Panc1 (cell line): ENCODE data around the gene B3GALNT2. TPM values are rescaled to one million over a fixed set of nuclear protein-coding genes. Genes with fewer than 3 reads are reported as not detected.

Experiments used
- ATAC-seq: fragments of 200-7000 bp; cut with Tn5 transposase; 2 replicates; pipeline ENCODE4 v1.9.1; 2020; ENCODE audit warnings: mild to moderate bottlenecking, moderate library complexity
- BruUV-seq: library from RNA; stranded (reverse); fragments of 400-500 nt; replicated peaks from 2 replicates; lab custom pipeline; 2021; lab: Mats Ljungman, UMichigan
- CTCF ChIA-PET: fragments of 300-600 bp; sonication (Branson Sonifier 250); formaldehyde crosslinking; loops from one replicate; lab custom pipeline; 2022; ENCODE audit warnings: antibody characterized with exemption; lab: Charles Lee
- POLR2A ChIA-PET: fragments of 300-600 bp; sonication (Branson Sonifier 250); formaldehyde crosslinking; loops from one replicate; lab custom pipeline; 2022; ENCODE audit warnings: antibody characterized with exemption; lab: Charles Lee
- DNase-seq: peaks from one replicate; pipeline ENCODE4 v3.0.0-alpha.2; 2010; ENCODE audit warnings: low read depth, low spot score
- H3K27ac ChIP-seq: 2 replicates; pipeline ENCODE4 v1.5.1; 2011; ENCODE audit warnings: mild to moderate bottlenecking, low read length, inconsistent platforms
- H3K27me3 ChIP-seq: fragments of 200-500 bp; sonication (Bioruptor generic); 2 replicates; pipeline ENCODE4 v1.6.0; 2014; ENCODE audit warnings: low read length, inconsistent platforms; ENCODE audit not compliant: control insufficient read depth, insufficient read depth
- H3K36me3 ChIP-seq: fragments of 200-500 bp; sonication (Bioruptor generic); 2 replicates; pipeline ENCODE4 v1.5.1; 2014; ENCODE audit warnings: inconsistent platforms, mild to moderate bottlenecking, low read length, moderate library complexity; ENCODE audit not compliant: control insufficient read depth, insufficient read depth
- H3K4me1 ChIP-seq: 2 replicates; pipeline ENCODE4 v1.5.1; 2011; ENCODE audit warnings: inconsistent platforms, mild to moderate bottlenecking, low read length, moderate library complexity; ENCODE audit not compliant: control insufficient read depth, insufficient read depth
- H3K4me3 ChIP-seq, 2 experiments: 2 replicates each; pipeline ENCODE4 v1.5.1; 2011 to 2012; ENCODE audit warnings: low read depth in 2 of 2, low read length in 2 of 2, mild to moderate bottlenecking in 2 of 2, inconsistent platforms in 1 of 2, moderate library complexity in 1 of 2
- H3K9me3 ChIP-seq: fragments of 200-500 bp; sonication (Bioruptor generic); 2 replicates; pipeline ENCODE4 v1.5.1; 2014; ENCODE audit warnings: low read depth, mild to moderate bottlenecking, inconsistent platforms, low read length, moderate library complexity; ENCODE audit not compliant: control insufficient read depth, insufficient read depth
- POLR2AphosphoS5 ChIP-seq: IDR thresholded peaks from 2 replicates; pipeline ENCODE4 v1.6.1; 2012; ENCODE audit warnings: mild to moderate bottlenecking, low read depth, low read length, moderate library complexity
- SIN3A ChIP-seq: IDR thresholded peaks from 2 replicates; pipeline ENCODE4 v1.6.1; 2012; ENCODE audit warnings: low read depth, mild to moderate bottlenecking, low read length, moderate library complexity, borderline replicate concordance; ENCODE audit not compliant: insufficient read depth
- TCF7L2 ChIP-seq: IDR thresholded peaks from 2 replicates; pipeline ENCODE4 v1.6.1; 2011; ENCODE audit warnings: mild to moderate bottlenecking, low read depth, low read length, inconsistent platforms
- in situ Hi-C: cut with HindIII; loops from 2 replicates; pipeline ENCODE4 v1.10.0; 2016; ENCODE audit warnings: low sequenced_read_pairs, low pct_unique_long_range_greater_than_20kb
- intact Hi-C: fragments of 100-400 bp; cut with micrococcal nuclease; formaldehyde crosslinking; loops from one replicate; pipeline ENCODE4 v1.10.0; 2022; ENCODE audit not compliant: unreplicated experiment
- total RNA-seq: library from RNA; stranded (reverse); gene quantifications from one replicate; pipeline ENCODE4 v1.2.1, GENCODE V29; 2021; ENCODE audit not compliant: unreplicated experiment
- TF ChIP-seq, protein P1 (sequence below): fragments of 450-650 bp; IDR thresholded peaks from 2 replicates; pipeline ENCODE4 v1.5.1; 2017; ENCODE audit warnings: mild to moderate bottlenecking
- TF ChIP-seq, protein P2 (sequence below), 2 experiments: IDR thresholded peaks; 2 replicates each; pipeline ENCODE4 v1.6.1; 2011 to 2012; ENCODE audit warnings: low read depth in 2 of 2, control low read depth in 1 of 2, low read length in 1 of 2, mild to moderate bottlenecking in 1 of 2, moderate library complexity in 1 of 2; ENCODE audit not compliant: insufficient read depth in 1 of 2

B3GALNT2 gene
- total RNA-seq, 1 experiment from 2014 or later, result 40.7 TPM

DNA sequence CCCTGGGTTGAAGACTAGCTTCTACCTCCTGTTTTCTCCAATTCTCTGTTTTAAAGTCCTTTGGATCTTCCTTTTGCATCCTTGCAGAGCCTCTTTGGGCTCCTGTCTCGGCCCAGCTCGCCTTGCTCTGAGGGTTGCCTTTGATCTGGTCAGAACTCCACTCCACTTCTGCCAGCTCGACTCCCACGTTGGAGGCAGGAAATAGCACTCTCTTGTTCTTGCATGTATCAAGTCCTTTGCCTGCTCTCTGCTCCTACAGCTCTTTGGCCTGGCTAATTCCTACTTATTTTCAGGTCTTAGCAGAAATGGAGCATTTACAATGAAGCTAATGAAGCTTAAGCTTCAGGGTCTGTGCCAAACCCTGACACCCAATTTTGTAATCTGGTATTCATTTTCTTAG lies 21.1 kb upstream of the B3GALNT2 start:
- BruUV-seq, result no TSS peak
- DNase-seq (no peak), ATAC-seq (no peak)
- Histone ChIP-seq H3K27me3 (no peaks in the 10 kb centered on the region), H3K4me1 (no peaks in the 10 kb centered on the region), H3K4me3 (no peak overlapping the region), H3K27ac (no peak overlapping the region), H3K36me3 (no peaks in the 10 kb centered on the region), H3K9me3 (no peaks in the 10 kb centered on the region)
- intact Hi-C loops, result no loop called here
- in situ Hi-C loops, result no loop called here
- TF ChIP-seq SIN3A (no peak), POLR2AphosphoS5 (no peak), TCF7L2 (no peak)
- TF ChIP-seq, protein P1, sequence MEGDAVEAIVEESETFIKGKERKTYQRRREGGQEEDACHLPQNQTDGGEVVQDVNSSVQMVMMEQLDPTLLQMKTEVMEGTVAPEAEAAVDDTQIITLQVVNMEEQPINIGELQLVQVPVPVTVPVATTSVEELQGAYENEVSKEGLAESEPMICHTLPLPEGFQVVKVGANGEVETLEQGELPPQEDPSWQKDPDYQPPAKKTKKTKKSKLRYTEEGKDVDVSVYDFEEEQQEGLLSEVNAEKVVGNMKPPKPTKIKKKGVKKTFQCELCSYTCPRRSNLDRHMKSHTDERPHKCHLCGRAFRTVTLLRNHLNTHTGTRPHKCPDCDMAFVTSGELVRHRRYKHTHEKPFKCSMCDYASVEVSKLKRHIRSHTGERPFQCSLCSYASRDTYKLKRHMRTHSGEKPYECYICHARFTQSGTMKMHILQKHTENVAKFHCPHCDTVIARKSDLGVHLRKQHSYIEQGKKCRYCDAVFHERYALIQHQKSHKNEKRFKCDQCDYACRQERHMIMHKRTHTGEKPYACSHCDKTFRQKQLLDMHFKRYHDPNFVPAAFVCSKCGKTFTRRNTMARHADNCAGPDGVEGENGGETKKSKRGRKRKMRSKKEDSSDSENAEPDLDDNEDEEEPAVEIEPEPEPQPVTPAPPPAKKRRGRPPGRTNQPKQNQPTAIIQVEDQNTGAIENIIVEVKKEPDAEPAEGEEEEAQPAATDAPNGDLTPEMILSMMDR, result no peak
- TF ChIP-seq, protein P2, sequence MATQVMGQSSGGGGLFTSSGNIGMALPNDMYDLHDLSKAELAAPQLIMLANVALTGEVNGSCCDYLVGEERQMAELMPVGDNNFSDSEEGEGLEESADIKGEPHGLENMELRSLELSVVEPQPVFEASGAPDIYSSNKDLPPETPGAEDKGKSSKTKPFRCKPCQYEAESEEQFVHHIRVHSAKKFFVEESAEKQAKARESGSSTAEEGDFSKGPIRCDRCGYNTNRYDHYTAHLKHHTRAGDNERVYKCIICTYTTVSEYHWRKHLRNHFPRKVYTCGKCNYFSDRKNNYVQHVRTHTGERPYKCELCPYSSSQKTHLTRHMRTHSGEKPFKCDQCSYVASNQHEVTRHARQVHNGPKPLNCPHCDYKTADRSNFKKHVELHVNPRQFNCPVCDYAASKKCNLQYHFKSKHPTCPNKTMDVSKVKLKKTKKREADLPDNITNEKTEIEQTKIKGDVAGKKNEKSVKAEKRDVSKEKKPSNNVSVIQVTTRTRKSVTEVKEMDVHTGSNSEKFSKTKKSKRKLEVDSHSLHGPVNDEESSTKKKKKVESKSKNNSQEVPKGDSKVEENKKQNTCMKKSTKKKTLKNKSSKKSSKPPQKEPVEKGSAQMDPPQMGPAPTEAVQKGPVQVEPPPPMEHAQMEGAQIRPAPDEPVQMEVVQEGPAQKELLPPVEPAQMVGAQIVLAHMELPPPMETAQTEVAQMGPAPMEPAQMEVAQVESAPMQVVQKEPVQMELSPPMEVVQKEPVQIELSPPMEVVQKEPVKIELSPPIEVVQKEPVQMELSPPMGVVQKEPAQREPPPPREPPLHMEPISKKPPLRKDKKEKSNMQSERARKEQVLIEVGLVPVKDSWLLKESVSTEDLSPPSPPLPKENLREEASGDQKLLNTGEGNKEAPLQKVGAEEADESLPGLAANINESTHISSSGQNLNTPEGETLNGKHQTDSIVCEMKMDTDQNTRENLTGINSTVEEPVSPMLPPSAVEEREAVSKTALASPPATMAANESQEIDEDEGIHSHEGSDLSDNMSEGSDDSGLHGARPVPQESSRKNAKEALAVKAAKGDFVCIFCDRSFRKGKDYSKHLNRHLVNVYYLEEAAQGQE (IDR thresholded peaks at IDR 0.05; ENCODE audit: insufficient read depth in 1 of 2, low read depth in 2 of 2, low read length in 1 of 2), result no peak
- ChIA-PET POLR2A (no interaction called here), CTCF (no interaction called here)

DNA sequence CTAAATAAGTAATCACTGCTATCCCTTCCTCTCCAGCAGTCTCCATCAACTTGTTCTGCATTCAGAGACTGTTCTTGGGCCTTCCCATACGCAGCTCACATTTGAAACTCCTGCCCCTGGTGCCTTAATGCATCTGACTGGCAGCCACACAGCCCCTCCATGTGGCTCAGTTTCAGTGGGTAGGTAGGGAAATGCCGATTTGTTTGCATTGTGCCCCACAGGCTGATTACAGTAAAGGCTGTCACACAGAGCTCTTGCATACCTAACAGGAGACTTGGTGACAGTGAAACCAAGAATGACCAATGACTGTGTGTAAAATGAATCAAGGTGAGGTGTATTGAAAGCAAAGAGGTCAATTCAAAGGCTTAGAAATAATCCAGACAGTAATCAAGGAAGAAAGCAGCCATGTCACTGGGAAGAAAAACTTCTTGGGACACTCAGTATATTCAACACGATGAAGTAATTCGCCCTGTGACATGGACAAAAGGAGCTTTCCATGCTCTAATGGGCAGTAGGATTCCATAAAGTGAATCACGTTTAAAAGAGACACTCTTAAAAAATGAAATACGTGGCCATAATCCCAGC lies 12.7 kb upstream of the B3GALNT2 start:
- intact Hi-C loops (no loop called here), in situ Hi-C loops (no loop called here)
- DNase-seq, result no peak
- POLR2A ChIA-PET, result no interaction called here
- no peak for ATAC-seq
- H3K27me3 ChIP-seq, result no peaks in the 10 kb centered on the region
- H3K4me3 ChIP-seq, result no peak overlapping the region
- CTCF ChIA-PET, result interaction anchor here (0.6 kb wide), 1 partner anchor 403 kb away, joined by 4 read pairs; no protein-coding TSS in a partner anchor
- no peaks in the 10 kb centered on the region for H3K4me1 ChIP-seq
- H3K9me3 ChIP-seq, result no peaks in the 10 kb centered on the region
- H3K27ac ChIP-seq, result no peak overlapping the region
- no peaks in the 10 kb centered on the region for H3K36me3 ChIP-seq
- no TSS peak for BruUV-seq
- TF ChIP-seq, protein P2 (IDR thresholded peaks at IDR 0.05; ENCODE audit: insufficient read depth in 1 of 2, low read depth in 2 of 2, low read length in 1 of 2), result no peak
- TF ChIP-seq SIN3A (no peak), TCF7L2 (no peak)
